Activated naive CD8-positive, alpha-beta T cell treated with anti-CD3 and anti-CD28 coated beads, Interleukin-2, amount 50 U/mL, for 24 hours (primary cell): Measurements from ENCODE around the gene RPS6KA3.
"Not testable (repeated sequence)": the region's sequence is repeated elsewhere in the genome, so short reads cannot be mapped to it uniquely, and the experiment has no call there.

ENCODE experiments used
- ATAC-seq: fragments of 150-1000 bp; cut with Tn5 transposase; one replicate; pipeline ENCODE4 v1.10.0; 2021
- DNase-seq: peaks from one replicate; pipeline ENCODE4 v3.0.0; 2021
- H3K27ac Mint-ChIP-seq: one replicate; pipeline ENCODE4 v1.8.0; 2021; ENCODE audit warnings: mild to moderate bottlenecking, mixed read lengths
- H3K27me3 Mint-ChIP-seq: one replicate; pipeline ENCODE4 v1.8.0; 2021; ENCODE audit warnings: mixed read lengths
- H3K36me3 Mint-ChIP-seq: one replicate; pipeline ENCODE4 v1.8.0; 2021; ENCODE audit warnings: low read depth, mixed read lengths
- H3K4me1 Mint-ChIP-seq: one replicate; pipeline ENCODE4 v1.8.0; 2021; ENCODE audit warnings: mixed read lengths
- H3K4me3 Mint-ChIP-seq: one replicate; pipeline ENCODE4 v1.8.0; 2021; ENCODE audit warnings: mild to moderate bottlenecking, moderate library complexity, mixed read lengths
- H3K9me3 Mint-ChIP-seq: one replicate; pipeline ENCODE4 v1.8.0; 2021; ENCODE audit warnings: mixed read lengths

RPS6KA3 gene

GRCh38 chrX:20128670-20129069 is 138.0 kb downstream of the RPS6KA3 start:
- H3K9me3 Mint-ChIP-seq = no peaks in the 10 kb centered on the region
- no peaks in the 10 kb centered on the region for H3K27me3 Mint-ChIP-seq
- ATAC-seq (no peak), DNase-seq (no peak)
- no peak overlapping the region for H3K4me3 Mint-ChIP-seq
- peaks cover 27% of the 10 kb centered on the region for H3K36me3 Mint-ChIP-seq
- no peak overlapping the region for H3K27ac Mint-ChIP-seq
- H3K4me1 Mint-ChIP-seq = peaks cover 8% of the 10 kb centered on the region

DNA sequence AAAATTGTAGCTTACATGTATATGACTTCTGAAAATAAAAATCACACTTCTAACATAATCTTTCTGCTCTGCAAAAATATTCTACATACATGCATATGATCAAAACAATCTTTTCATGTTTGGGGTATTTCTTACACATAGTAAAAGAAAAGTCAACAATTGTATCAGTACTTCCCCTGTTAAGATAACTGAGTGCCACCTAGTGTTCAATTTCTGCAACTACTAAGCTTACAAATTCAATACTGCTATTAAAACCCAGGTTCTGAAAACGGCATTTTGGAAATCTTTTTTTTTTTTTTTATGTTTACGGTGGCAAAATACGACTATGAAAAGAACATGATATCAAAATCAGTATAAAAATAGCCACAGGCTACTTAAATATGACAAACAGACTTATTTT is 139.3 kb downstream of the RPS6KA3 start:
- DNase-seq, H3K27ac Mint-ChIP-seq, H3K9me3 Mint-ChIP-seq, H3K27me3 Mint-ChIP-seq, H3K4me3 Mint-ChIP-seq, H3K4me1 Mint-ChIP-seq: not testable (repeated sequence)
- peaks cover 20% of the 10 kb centered on the region for H3K36me3 Mint-ChIP-seq
- peak; percentile 46 for ATAC-seq

- H3K27me3 Mint-ChIP-seq, DNase-seq, H3K4me1 Mint-ChIP-seq, ATAC-seq, H3K9me3 Mint-ChIP-seq, H3K27ac Mint-ChIP-seq, H3K4me3 Mint-ChIP-seq: not testable (repeated sequence)
- peaks cover 18% of the 10 kb centered on the region for H3K36me3 Mint-ChIP-seq
Measured at GRCh38 chrX:20126833-20127232, 139.9 kb downstream of the RPS6KA3 start.

GRCh38 chrX:20124964-20125363 is 141.7 kb downstream of the RPS6KA3 start:
- H3K4me1 Mint-ChIP-seq = no peaks in the 10 kb centered on the region
- no peak overlapping the region for H3K27ac Mint-ChIP-seq
- H3K27me3 Mint-ChIP-seq = no peaks in the 10 kb centered on the region
- H3K4me3 Mint-ChIP-seq = no peak overlapping the region
- H3K36me3 Mint-ChIP-seq = peaks cover 15% of the 10 kb centered on the region
- no peak for ATAC-seq
- DNase-seq = no peak
- no peaks in the 10 kb centered on the region for H3K9me3 Mint-ChIP-seq

DNA sequence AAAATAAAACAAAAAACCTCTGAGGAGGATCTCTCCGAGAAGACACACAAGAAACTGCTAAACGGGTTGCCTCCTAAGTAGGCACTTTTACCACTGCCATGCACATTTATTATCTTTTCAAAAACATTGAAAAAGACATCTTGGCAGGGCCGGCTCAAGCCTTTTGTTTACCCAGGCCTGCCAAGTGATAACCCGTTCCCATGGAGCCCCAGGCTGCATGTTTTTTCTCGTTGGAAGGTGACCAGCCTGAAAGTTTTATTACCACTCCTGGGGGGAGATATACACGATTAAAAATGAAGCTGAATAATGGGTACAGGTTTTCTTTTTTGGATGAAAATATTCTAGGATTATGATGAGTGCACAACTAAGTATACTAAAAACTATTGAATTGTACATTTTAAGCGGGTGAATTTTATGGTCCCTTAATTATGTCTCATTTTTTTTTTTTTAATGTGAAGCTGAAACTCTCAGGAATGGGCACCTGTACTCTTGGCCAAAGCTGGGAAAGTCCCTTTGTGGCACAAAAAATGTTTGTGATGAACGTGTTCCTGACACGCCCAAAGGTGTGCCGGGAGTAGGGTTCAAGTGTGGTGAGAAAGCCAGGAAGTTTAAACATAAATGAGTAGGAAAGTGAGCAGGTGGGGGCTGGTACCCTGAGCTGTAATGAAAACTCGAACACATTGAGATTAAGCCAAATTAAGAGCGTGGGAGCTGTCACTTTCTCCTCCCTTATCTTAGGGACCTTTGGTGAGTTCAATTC is 148.5 kb downstream of the RPS6KA3 start:
- DNase-seq (no peak), ATAC-seq (no peak)
- Mint-ChIP-seq H3K27me3 (peaks cover 5% of the 10 kb centered on the region), H3K36me3 (no peaks in the 10 kb centered on the region), H3K27ac (no peak overlapping the region), H3K4me1 (peaks cover 1% of the 10 kb centered on the region), H3K4me3 (no peak overlapping the region), H3K9me3 (no peaks in the 10 kb centered on the region)

- Mint-ChIP-seq H3K27me3 (peaks cover 5% of the 10 kb centered on the region), H3K36me3 (no peaks in the 10 kb centered on the region), H3K4me1 (peaks cover 1% of the 10 kb centered on the region), H3K4me3 (peak within 1 kb of the TSS; percentile 26), H3K9me3 (no peaks in the 10 kb centered on the region), H3K27ac (no peak within 1 kb of the TSS)
- ATAC-seq (peak; percentile 33), DNase-seq (no peak)
Measured at GRCh38 chrX:20116577-20117240, 150.0 kb downstream of the RPS6KA3 start, which contains the start of gene MAP7D2. MAP7D2 (minus strand) TSS chrX:20116907; CDS start chrX:20116879, 28 bp downstream.

DNA sequence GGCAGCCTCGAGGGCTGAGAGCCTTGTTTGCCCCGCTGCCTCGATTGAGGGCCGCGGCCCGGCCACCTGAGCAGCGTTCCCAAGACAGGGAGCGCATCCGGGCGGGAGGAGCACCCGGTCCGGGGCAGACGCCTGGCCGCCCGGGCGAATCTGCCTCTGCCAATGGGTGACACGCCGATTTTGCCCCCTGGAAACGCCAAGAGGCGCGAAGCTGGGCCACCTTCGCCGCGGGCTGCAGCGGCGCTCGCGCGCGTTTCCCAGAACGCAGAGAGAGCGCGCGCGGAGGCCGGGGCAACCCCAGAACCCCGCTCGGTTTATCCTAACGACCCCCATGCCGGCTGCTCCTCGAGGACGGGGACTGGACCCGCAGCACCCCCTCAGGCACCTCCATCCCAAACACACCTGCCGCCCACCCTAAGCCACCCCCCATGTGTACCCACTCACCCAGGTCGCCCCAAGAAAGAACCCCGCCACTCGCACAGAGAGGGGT is 150.6 kb downstream of the RPS6KA3 start:
- Mint-ChIP-seq H3K36me3 (no peaks in the 10 kb centered on the region), H3K27me3 (peaks cover 5% of the 10 kb centered on the region), H3K27ac (no peak overlapping the region), H3K9me3 (no peaks in the 10 kb centered on the region), H3K4me3 (peak overlapping the region; percentile 26), H3K4me1 (peaks cover 1% of the 10 kb centered on the region)
- no peak for ATAC-seq
- DNase-seq = no peak

- no peak overlapping the region for H3K4me3 Mint-ChIP-seq
- H3K36me3 Mint-ChIP-seq = no peaks in the 10 kb centered on the region
- H3K9me3 Mint-ChIP-seq = no peaks in the 10 kb centered on the region
- ATAC-seq (no peak), DNase-seq (no peak)
- H3K4me1 Mint-ChIP-seq = peaks cover under 1% of the 10 kb centered on the region
- H3K27ac Mint-ChIP-seq = no peak overlapping the region
- H3K27me3 Mint-ChIP-seq = peaks cover 5% of the 10 kb centered on the region
Measured at GRCh38 chrX:20112022-20112774, 154.5 kb downstream of the RPS6KA3 start.

GRCh38 chrX:20111271-20111670 is 155.4 kb downstream of the RPS6KA3 start:
- no peaks in the 10 kb centered on the region for H3K9me3 Mint-ChIP-seq
- DNase-seq (no peak), ATAC-seq (no peak)
- H3K27ac Mint-ChIP-seq = no peak overlapping the region
- no peak overlapping the region for H3K4me3 Mint-ChIP-seq
- H3K27me3 Mint-ChIP-seq = peaks cover 5% of the 10 kb centered on the region
- H3K4me1 Mint-ChIP-seq = no peaks in the 10 kb centered on the region
- no peaks in the 10 kb centered on the region for H3K36me3 Mint-ChIP-seq

GRCh38 chrX:20101934-20102581 is 164.7 kb downstream of the RPS6KA3 start:
- no peak overlapping the region for H3K4me3 Mint-ChIP-seq
- no peaks in the 10 kb centered on the region for H3K36me3 Mint-ChIP-seq
- DNase-seq = no peak
- no peaks in the 10 kb centered on the region for H3K27me3 Mint-ChIP-seq
- no peak overlapping the region for H3K27ac Mint-ChIP-seq
- no peaks in the 10 kb centered on the region for H3K9me3 Mint-ChIP-seq
- peaks cover 10% of the 10 kb centered on the region for H3K4me1 Mint-ChIP-seq
- peak; percentile 40 for ATAC-seq
